ENCODE data around the gene SCUBE2. TPM values are rescaled to one million over a fixed set of nuclear protein-coding genes. Genes with fewer than 3 reads are reported as not detected.

SCUBE2 gene
- total RNA-seq, 4 donors from 2014 or later: 0.78 to 13.1 (median 5.0) TPM

DNA sequence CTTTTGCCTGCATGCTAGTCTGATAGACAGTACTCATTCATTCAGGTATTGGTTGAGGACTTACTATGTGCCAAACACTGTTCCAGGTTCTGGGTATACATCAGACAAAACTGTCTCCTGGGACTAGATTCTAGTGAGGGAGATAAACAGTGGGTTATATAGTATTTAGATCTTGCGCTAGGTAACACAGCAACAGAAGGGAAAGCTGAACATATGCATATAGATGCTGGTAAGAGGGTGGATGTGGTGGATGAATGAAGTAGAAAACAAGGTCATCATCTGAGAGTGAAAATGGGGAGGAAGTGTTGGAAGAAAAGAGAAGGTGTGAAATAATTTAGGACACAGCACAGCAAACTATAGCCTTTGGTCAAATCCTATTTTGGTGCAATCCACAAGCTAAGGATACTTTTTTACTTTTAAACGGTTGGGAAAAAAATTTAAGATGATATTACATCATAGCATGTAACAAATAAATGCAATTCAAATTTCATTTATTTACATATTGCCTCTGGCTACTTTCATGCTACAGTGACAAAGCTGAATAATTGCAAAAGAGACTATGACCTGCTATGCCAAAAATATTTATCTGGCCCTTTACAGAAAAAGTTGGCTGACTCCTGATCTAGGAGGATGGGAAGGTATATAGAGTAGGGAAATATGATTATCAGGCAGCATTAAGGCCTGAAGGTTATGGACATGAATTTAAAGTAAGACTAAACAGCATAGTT lies 120.0 kb downstream of the SCUBE2 start:
- no peaks in the 10 kb centered on the region for H3K36me3 ChIP-seq
- no peak overlapping the region for H3K27ac ChIP-seq
- no peak for ATAC-seq
- H3K4me3 ChIP-seq: no peak overlapping the region
- H3K4me1 ChIP-seq: no peaks in the 10 kb centered on the region
- WGBS, 2 donors (ENCODE audit: low coverage in 1 of 2): 65 to 71% methylated on average over 2 of the region's 2 CpGs
- no peaks in the 10 kb centered on the region for H3K27me3 ChIP-seq
- H3K9me3 ChIP-seq: no peaks in the 10 kb centered on the region
- no peak for TF ChIP-seq POLR2AphosphoS5 (IDR thresholded peaks at IDR 0.05)
- TF ChIP-seq POLR2A (IDR thresholded peaks at IDR 0.05): no peak
- TF ChIP-seq CTCF (IDR thresholded peaks at IDR 0.05): no peak
- no peak for TF ChIP-seq EP300 (IDR thresholded peaks at IDR 0.05)

Small RNA genes lying within 50 kb of the gene (small RNA-seq; reads per million reads assigned to genes)
- 0 to 0.12 (median 0) reads per million in 4 donors for gene MIR5691

Other genes with a start within 250 kb of the SCUBE2 start
- gene AKIP1, start 180.4 kb downstream of the SCUBE2 start, total RNA-seq: 10 to 100 TPM; 31.5 to 63.9 (median 44.7) TPM
- not detected for gene C11orf16, start 158.7 kb downstream of the SCUBE2 start, total RNA-seq
- gene ASCL3, start 148.6 kb downstream of the SCUBE2 start, total RNA-seq: not detected
- gene TMEM9B, start 127.2 kb downstream of the SCUBE2 start, total RNA-seq: 10 to 100 TPM; 14.6 to 40.0 (median 21.5) TPM
- gene NRIP3, start 87.6 kb downstream of the SCUBE2 start, total RNA-seq: 1 to 10 TPM; 1.8 to 2.9 (median 2.2) TPM
- 100 to 1,000 TPM in 2 of 4 donors, 10 to 100 TPM in 2; 79.2 to 151 (median 96.2) TPM for gene DENND5A, start 173.8 kb upstream of the SCUBE2 start, total RNA-seq
- 10 to 100 TPM; 14.4 to 23.5 (median 16.9) TPM for gene TMEM41B, start 223.0 kb upstream of the SCUBE2 start, total RNA-seq